GM12864 (cell line): ENCODE results near the gene CMC2.

Experiments used
- DNase-seq: peaks from one replicate; pipeline ENCODE4 v3.0.0-alpha.2; 2011; ENCODE audit warnings: low read depth
- H3K4me3 ChIP-seq: 2 replicates; pipeline ENCODE4 v1.5.1; 2011; ENCODE audit warnings: mild to moderate bottlenecking, low read depth, low read length, control low read depth
- TF ChIP-seq, protein P1 (sequence below): IDR thresholded peaks from 2 replicates; pipeline ENCODE4 v1.5.1; 2011; ENCODE audit warnings: low read depth, mild to moderate bottlenecking, moderate library complexity, low read length, control low read depth, inconsistent platforms; ENCODE audit errors: missing control alignments

Gene CMC2

DNA sequence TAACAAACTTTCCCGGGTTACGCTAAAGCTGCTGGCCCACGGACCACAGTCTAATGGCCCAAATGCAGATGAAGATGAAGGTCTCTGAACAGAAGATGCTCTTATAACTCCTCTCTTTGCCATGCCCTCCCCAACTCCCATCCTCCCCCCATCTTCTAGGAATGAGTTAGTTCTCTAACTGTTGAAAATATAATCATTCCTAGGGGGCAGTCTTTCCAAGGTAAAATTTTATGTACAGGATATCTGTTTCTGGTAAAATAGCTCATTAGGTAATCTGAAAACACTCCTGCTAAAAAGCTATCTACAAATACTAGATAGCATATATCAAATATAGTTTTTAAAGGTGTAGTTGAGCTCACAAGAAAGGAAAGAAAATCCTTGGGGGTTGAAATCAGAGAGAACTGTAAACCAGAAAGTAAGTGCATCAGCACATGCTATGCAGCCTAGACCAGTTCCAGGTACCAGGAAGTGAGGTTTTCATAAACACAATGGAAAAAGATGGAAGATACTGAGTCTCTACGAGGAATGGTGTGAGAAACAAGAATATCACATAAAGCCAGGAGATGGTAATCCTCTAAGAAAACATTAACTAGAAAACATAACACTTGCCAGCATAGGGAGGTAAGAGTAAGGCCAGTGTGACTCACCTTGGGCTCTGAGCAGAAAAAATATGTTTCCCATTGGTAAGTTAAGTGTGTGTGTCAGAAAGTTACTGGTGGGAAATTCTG lies 38.1 kb downstream of the CMC2 start:
- TF ChIP-seq, protein P1, sequence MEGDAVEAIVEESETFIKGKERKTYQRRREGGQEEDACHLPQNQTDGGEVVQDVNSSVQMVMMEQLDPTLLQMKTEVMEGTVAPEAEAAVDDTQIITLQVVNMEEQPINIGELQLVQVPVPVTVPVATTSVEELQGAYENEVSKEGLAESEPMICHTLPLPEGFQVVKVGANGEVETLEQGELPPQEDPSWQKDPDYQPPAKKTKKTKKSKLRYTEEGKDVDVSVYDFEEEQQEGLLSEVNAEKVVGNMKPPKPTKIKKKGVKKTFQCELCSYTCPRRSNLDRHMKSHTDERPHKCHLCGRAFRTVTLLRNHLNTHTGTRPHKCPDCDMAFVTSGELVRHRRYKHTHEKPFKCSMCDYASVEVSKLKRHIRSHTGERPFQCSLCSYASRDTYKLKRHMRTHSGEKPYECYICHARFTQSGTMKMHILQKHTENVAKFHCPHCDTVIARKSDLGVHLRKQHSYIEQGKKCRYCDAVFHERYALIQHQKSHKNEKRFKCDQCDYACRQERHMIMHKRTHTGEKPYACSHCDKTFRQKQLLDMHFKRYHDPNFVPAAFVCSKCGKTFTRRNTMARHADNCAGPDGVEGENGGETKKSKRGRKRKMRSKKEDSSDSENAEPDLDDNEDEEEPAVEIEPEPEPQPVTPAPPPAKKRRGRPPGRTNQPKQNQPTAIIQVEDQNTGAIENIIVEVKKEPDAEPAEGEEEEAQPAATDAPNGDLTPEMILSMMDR = no peak

DNA sequence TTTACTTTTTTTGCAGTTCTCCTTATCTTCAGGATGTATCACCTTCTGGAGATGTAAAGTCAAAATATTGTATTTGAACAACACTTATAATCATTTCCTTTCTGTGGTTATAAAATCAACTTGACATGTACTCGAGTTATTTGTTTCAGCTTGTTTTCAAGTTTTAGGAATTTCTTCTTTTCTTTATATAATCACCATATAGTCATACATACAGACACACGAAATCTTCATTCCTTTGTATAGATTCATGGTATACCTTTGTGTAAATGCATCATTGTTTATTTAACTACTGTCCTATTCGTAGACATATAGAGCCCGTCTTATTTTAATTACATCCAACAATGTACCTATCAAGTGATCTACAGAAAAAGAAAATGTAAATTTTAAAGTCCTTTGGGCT lies 40.1 kb downstream of the CMC2 start:
- no peak for DNase-seq
- TF ChIP-seq, protein P1 = no peak
- no peak overlapping the region for H3K4me3 ChIP-seq

More for the DNA sequence above, 38.1 kb downstream of the CMC2 start:
- no peak overlapping the region for H3K4me3 ChIP-seq
- no peak for DNase-seq

DNA sequence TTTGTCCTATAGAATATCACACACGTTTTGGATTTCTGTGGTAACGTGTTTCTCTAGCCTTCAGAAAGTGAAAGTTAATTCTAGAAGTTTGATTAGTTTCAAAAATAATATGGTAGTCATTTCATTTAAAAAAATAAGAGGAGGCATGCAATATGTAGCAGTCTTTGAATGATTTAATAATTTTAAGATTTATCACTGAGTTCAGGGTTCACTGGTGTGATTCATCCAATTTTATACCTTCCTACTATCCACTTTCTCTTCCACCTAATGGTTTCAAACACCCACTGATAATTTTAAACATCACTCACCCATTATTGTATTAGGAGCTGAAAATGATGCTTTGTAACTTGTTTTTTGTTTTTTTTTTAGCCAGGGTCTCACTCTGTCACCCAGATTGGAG lies 42.3 kb downstream of the CMC2 start:
- no peak for DNase-seq
- TF ChIP-seq, protein P1 = no peak
- H3K4me3 ChIP-seq = no peak overlapping the region

DNA sequence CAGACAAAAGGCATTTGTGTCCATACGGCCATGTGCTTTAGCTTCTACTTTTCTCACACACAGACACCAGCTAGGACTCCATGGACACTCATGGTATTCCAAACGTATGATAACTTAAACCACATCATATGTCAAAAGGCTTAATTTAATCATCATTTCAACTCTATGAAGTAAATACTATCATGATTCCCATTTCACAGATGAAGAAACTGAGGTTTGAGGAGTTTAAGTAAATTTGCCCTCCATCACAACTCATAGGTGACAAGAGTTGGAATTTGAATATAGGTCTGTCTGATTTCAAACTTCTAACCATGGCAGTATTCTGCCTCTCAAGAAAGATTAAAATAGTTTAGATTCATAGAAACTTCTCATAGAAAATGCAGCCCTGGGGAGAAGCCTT lies 43.8 kb downstream of the CMC2 start:
- no peak overlapping the region for H3K4me3 ChIP-seq
- TF ChIP-seq, protein P1 = no peak
- no peak for DNase-seq

DNA sequence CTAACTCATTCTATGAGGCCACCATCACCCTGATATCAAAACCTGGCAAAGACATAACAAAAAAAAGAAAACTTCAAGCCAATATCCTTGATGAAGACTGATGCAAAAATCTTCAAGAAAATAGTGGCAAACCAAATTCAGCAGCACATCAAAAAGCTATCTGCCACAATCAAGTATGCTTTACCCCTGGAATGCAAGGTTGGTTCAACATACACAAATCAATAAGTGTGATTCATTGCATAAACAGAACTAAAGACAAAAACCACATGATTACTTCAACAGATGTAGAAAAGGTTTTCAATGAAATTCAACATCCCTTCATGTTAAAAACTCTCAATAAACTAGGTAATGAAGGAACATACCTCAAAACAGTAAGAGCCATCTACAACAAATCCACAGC lies 48.4 kb downstream of the CMC2 start:
- no peak overlapping the region for H3K4me3 ChIP-seq
- DNase-seq = no peak
- TF ChIP-seq, protein P1 = no peak

DNA sequence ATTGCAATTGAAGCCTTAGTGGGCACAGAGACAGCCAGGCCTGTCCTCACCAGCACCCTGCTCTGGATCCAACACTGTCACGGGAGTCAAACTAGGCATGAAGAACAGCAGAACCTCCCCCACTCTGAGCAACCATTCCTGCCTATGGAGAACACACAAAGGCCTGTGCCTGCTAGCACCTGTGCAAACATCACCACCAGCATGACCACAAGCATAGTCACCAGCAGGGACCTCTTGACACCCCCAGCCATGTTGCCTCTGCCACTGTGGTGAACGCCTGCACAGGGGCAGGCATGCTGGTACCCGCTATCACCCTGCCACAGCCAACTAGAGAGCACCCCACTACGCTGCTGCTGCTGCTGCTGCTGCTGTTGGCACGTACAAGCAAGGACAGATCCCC lies 51.7 kb downstream of the CMC2 start:
- TF ChIP-seq, protein P1 = no peak
- DNase-seq = no peak
- H3K4me3 ChIP-seq = no peak overlapping the region

DNA sequence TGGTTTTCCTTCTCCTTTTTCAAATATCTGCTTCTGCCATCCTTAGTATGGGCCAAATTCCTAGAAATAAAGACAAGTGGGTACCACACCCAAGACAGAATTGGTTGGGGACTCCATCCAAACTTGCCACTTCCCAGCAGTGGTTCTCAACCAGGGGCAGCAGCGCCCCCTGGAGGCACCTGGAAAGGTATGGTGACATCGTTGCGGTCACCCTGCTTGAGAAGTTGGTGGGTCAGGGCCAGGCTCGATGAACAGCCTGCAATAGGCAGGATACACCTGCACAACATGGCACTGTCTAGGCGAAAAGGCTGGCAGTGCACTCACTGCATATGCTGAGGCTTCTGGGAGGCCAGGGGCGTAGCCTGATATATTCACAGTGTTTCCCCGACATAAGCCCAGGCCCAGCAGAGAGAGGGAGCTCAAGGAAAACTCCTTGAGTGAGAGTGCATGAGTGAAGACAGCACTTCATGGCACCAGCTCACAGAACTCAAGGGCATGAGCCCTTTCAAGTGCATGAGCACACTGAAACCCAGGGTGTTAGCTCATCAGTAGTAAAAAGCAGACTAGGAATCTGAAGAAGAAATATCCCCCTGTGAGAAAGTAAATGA lies 57.7 kb downstream of the CMC2 start:
- no peak overlapping the region for H3K4me3 ChIP-seq
- no peak for DNase-seq
- TF ChIP-seq, protein P1 = peak; percentile 82
